IPS-15b (cell line): ENCODE data around the gene PITPNM1.
A peak's percentile ranks its signal among the peaks of the same experiment; 100 is the strongest.
"Not testable (repeated sequence)": the region's sequence is repeated elsewhere in the genome, so short reads cannot be mapped to it uniquely, and the experiment has no call there.

ENCODE experiments used
- H3K27me3 ChIP-seq: one replicate; pipeline ENCODE4 v1.6.1; 2013; ENCODE audit warnings: low read length; ENCODE audit not compliant: control insufficient read depth, insufficient read depth
- H3K36me3 ChIP-seq: one replicate; pipeline ENCODE4 v1.6.1; 2013; ENCODE audit warnings: low read length; ENCODE audit not compliant: control insufficient read depth, insufficient read depth
- H3K4me1 ChIP-seq: one replicate; pipeline ENCODE4 v1.6.1; 2013; ENCODE audit warnings: mild to moderate bottlenecking, low read length; ENCODE audit not compliant: control insufficient read depth, insufficient read depth
- H3K4me3 ChIP-seq: one replicate; pipeline ENCODE4 v1.5.1; 2013; ENCODE audit warnings: low read depth, low read length
- H3K9ac ChIP-seq: one replicate; pipeline ENCODE4 v1.6.1; 2013; ENCODE audit warnings: low read depth, mild to moderate bottlenecking, low read length
- H3K9me3 ChIP-seq: one replicate; pipeline ENCODE4 v1.6.1; 2013; ENCODE audit warnings: mild to moderate bottlenecking, low read length; ENCODE audit not compliant: control insufficient read depth, insufficient read depth

PITPNM1 gene

DNA sequence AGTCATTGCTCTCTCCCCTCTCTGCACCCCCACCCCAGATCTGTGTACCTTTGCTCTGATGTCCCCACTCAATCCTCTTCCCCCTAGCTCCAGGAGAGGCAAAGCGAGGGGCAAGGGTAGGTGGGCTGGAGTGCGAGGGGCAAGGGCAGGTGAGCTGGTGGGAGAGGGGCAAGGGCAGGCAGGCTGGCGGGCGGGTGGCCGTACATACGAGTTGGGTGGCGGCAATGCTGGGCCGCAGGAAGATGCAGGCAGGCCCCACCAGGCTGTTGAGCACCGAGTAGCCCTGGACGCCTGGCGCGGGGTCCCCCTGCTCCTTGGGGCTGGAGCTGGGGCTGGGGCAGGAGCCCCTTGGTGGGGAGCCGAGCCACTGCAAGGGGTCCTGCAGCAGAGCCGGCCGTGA, 17.2 kb upstream of the PITPNM1 start:
- Histone ChIP-seq H3K36me3 (no peaks in the 10 kb centered on the region), H3K9ac (no peak overlapping the region), H3K4me3 (no peak overlapping the region), H3K9me3 (no peaks in the 10 kb centered on the region), H3K27me3 (no peaks in the 10 kb centered on the region), H3K4me1 (no peaks in the 10 kb centered on the region)

DNA sequence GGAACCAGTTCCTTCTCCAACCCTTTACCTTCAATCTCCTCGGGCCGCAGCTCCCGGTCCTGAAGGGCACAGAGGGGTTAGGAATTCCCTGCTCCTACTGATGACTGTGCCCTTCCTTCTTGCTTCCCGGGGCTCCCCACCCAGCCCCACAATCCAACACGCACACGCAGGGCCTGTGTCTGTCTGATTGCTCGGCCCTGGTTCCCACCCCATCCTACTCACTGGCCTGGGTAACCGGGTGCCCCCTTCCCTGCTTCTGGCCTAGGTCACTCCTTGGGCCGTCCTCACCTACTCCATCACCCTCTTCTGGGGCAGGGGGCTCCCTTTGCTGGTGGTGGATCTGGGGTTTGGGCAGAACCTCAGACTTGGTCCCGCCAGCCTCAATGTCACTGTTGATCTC, 16.8 kb upstream of the PITPNM1 start:
- Histone ChIP-seq H3K4me3 (no peak overlapping the region), H3K27me3 (no peaks in the 10 kb centered on the region), H3K4me1 (no peaks in the 10 kb centered on the region), H3K9ac (no peak overlapping the region), H3K9me3 (no peaks in the 10 kb centered on the region), H3K36me3 (no peaks in the 10 kb centered on the region)

DNA sequence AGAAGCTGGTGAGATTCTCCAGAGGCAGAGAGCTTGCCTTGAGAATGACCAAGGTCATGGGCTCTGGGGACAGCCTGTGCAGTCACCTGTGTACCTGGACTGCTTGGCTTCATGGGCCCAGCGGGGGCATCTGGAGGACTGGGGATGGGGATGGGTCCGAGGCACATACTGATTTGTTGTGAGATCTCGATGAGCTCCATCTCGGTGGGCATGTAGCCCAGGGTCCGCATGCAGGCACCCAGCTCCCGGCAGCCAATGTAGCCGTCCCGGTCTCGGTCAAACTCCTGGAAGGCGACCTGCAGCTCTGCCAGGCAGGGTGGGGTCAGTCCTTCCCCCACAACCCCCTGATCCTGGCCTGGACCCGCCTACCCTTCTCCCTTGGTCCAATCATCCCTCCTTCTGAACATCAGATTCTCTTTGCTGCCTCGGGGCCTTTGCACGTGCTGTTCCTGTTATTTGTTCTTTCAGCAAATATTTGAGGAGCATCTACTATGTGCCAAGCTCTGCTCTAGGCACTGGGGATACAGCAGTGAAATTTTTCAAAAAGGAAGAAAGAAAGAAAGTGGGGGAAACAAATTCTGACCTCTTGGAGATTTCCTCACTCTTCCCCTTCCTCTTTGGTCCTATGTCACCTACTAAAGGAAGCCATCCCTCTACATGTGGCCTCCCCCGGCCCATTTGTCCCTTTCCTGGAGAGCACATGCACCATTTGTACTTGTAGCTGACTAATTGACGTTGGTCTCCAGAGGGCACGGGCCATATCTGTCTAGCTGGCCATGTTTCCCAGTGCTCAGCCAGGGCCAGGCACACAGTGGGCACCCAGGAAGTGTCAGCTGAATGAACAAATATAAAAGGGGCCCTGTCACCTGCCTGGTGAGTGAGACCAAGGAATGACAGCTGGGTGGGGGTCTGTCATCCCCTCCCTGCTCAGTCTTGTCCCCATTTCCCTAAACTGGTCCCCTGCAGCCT, 16.0 kb upstream of the PITPNM1 start:
- H3K9ac ChIP-seq = no peak overlapping the region
- H3K36me3 ChIP-seq = no peaks in the 10 kb centered on the region
- H3K27me3 ChIP-seq = no peaks in the 10 kb centered on the region
- no peak overlapping the region for H3K4me3 ChIP-seq
- no peaks in the 10 kb centered on the region for H3K4me1 ChIP-seq
- no peaks in the 10 kb centered on the region for H3K9me3 ChIP-seq

- no peaks in the 10 kb centered on the region for H3K9me3 ChIP-seq
- no peaks in the 10 kb centered on the region for H3K4me1 ChIP-seq
- no peak overlapping the region for H3K9ac ChIP-seq
- H3K36me3 ChIP-seq = no peaks in the 10 kb centered on the region
- no peaks in the 10 kb centered on the region for H3K27me3 ChIP-seq
- H3K4me3 ChIP-seq = no peak overlapping the region
Observed at GRCh38 chr11:67519726-67520125, 14.6 kb upstream of the PITPNM1 start.

- H3K4me1 ChIP-seq = no peaks in the 10 kb centered on the region
- H3K27me3 ChIP-seq = peaks cover 5% of the 10 kb centered on the region
- H3K9ac ChIP-seq = no peak overlapping the region
- no peaks in the 10 kb centered on the region for H3K9me3 ChIP-seq
- no peak overlapping the region for H3K4me3 ChIP-seq
- no peaks in the 10 kb centered on the region for H3K36me3 ChIP-seq
Observed at GRCh38 chr11:67517784-67518552, 12.8 kb upstream of the PITPNM1 start.

GRCh38 chr11:67516806-67517205, 11.6 kb upstream of the PITPNM1 start:
- Histone ChIP-seq H3K4me3 (no peak overlapping the region), H3K27me3 (peaks cover 6% of the 10 kb centered on the region), H3K4me1 (no peaks in the 10 kb centered on the region), H3K36me3 (no peaks in the 10 kb centered on the region), H3K9ac (no peak overlapping the region), H3K9me3 (no peaks in the 10 kb centered on the region)

GRCh38 chr11:67514116-67514515, 9.0 kb upstream of the PITPNM1 start:
- no peaks in the 10 kb centered on the region for H3K36me3 ChIP-seq
- H3K27me3 ChIP-seq = peaks cover 11% of the 10 kb centered on the region
- no peaks in the 10 kb centered on the region for H3K9me3 ChIP-seq
- no peaks in the 10 kb centered on the region for H3K4me1 ChIP-seq
- no peak overlapping the region for H3K9ac ChIP-seq
- no peak overlapping the region for H3K4me3 ChIP-seq

DNA sequence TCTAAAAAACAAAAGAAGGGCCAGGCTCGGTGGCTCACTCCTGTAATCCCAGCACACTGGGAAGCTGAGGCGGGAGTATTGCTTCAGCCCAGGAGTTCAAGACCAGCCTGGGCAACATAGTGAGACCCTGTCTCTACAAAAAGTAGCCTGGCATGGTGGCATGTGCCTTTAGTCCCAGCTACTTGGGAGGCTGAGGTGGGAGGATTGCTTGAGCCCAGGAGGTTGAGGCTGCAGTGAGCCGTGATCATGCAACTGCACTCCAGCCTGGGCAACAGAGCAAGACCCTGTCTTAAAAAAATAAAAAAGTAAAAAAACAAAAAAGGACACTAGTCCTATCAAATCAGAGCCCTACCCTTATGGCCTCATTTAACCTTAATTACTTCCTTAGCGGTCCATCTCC, 6.4 kb upstream of the PITPNM1 start:
- not testable (repeated sequence) for H3K4me3 ChIP-seq, H3K9me3 ChIP-seq, H3K9ac ChIP-seq, H3K36me3 ChIP-seq, H3K4me1 ChIP-seq
- H3K27me3 ChIP-seq = peaks cover 11% of the 10 kb centered on the region

GRCh38 chr11:67510023-67510345, 4.8 kb upstream of the PITPNM1 start:
- no peaks in the 10 kb centered on the region for H3K9me3 ChIP-seq
- H3K36me3 ChIP-seq = no peaks in the 10 kb centered on the region
- peaks cover 11% of the 10 kb centered on the region for H3K27me3 ChIP-seq
- no peak overlapping the region for H3K9ac ChIP-seq
- peaks cover 4% of the 10 kb centered on the region for H3K4me1 ChIP-seq
- no peak overlapping the region for H3K4me3 ChIP-seq

GRCh38 chr11:67508486-67509121, 3.4 kb upstream of the PITPNM1 start:
- no peaks in the 10 kb centered on the region for H3K9me3 ChIP-seq
- peak overlapping the region; percentile 92 for H3K4me3 ChIP-seq
- H3K9ac ChIP-seq = peak overlapping the region; percentile 65
- H3K36me3 ChIP-seq = no peaks in the 10 kb centered on the region
- peaks cover 9% of the 10 kb centered on the region for H3K27me3 ChIP-seq
- H3K4me1 ChIP-seq = peaks cover 4% of the 10 kb centered on the region

DNA sequence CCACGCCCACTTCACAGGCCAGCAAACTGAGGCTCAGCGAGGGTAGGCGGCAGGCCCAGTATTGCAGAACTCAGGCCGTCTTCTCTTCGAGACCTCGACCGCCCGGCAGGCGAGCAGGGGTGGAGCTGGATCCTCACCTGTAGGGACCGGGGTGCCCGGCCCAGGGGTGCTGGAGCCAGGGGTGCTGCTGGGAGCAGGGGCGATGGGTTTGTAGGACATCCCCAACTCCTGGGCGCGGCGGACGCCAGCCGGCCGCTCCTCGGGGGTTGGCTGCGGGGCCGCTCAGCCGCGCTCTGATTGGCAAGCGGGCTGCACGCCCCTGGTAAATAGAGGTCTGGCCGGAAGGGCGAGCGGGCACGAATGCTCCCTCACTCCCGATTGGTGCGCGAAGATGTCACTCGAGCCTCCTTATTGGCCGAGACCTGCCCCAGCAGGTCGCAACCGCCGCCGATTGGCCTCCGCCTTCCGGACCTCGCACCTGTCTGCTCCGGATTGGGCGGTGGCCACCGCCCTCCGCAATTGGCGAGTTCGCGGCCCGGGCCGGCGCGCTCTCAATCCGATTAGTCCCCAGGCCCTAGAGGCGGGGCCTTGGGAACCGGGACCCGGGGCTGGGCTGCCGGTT, 2.8 kb upstream of the PITPNM1 start, which contains the start of gene CDK2AP2:
TSS of gene CDK2AP2 (minus strand) at position 299 of the 622 bp plus-strand sequence. CDS start at position 219, 80 bp downstream.
- peak within 1 kb of the TSS; percentile 92 for H3K4me3 ChIP-seq
- no peaks in the 10 kb centered on the region for H3K36me3 ChIP-seq
- H3K9ac ChIP-seq = peak within 1 kb of the TSS; percentile 65
- no peaks in the 10 kb centered on the region for H3K9me3 ChIP-seq
- H3K27me3 ChIP-seq = peaks cover 8% of the 10 kb centered on the region
- peaks cover 4% of the 10 kb centered on the region for H3K4me1 ChIP-seq
